C4-2B (cell line): ENCODE results near the gene CTSW.
"Not testable (repeated sequence)": the region's sequence is repeated elsewhere in the genome, so short reads cannot be mapped to it uniquely, and the experiment has no call there.

Experiments
- H3K27ac ChIP-seq: fragments of 450-650 bp; 2 replicates; pipeline ENCODE4 v1.5.1; 2017
- CTCF ChIP-seq: fragments of 450-650 bp; conservative IDR thresholded peaks from 2 replicates; pipeline ENCODE4 v1.5.1; 2017; ENCODE audit warnings: mild to moderate bottlenecking
- ZFX ChIP-seq: fragments of 450-650 bp; IDR thresholded peaks from 2 replicates; pipeline ENCODE4 v1.6.1; 2017

Gene CTSW

GRCh38 chr11:65879617-65880016 is at the start of gene CTSW:
Gene CTSW (plus strand): TSS chr11:65879837. CDS start chr11:65879855, 18 bp downstream.
- no peak for TF ChIP-seq CTCF
- TF ChIP-seq ZFX, result no peak

GRCh38 chr11:65832231-65832630 is 47.4 kb upstream of the CTSW start:
- H3K27ac ChIP-seq, result not testable (repeated sequence)

More at GRCh38 chr11:65879617-65880016, at the start of gene CTSW:
- H3K27ac ChIP-seq, result no peak within 1 kb of the TSS

- TF ChIP-seq ZFX (no peak), CTCF (no peak)
- H3K27ac ChIP-seq, result no peak within 1 kb of the TSS
These were observed 46.2 kb upstream of the CTSW start, which contains the start of gene SNX32 for GRCh38 chr11:65833297-65834030. Gene SNX32 (plus strand): TSS chr11:65833963. CDS start chr11:65834066, 103 bp downstream.

- no peak overlapping the region for H3K27ac ChIP-seq
- TF ChIP-seq ZFX, result no peak
- no peak for TF ChIP-seq CTCF
These were observed 45.4 kb upstream of the CTSW start for GRCh38 chr11:65834202-65834601.

- TF ChIP-seq CTCF, result no peak
- no peak for TF ChIP-seq ZFX
- H3K27ac ChIP-seq, result no peak overlapping the region
These were observed 37.5 kb upstream of the CTSW start for GRCh38 chr11:65842144-65842543.

GRCh38 chr11:65843811-65844210 is 35.8 kb upstream of the CTSW start:
- no peak overlapping the region for H3K27ac ChIP-seq

GRCh38 chr11:65844231-65844872 is 35.3 kb upstream of the CTSW start:
- no peak for TF ChIP-seq ZFX
- no peak for TF ChIP-seq CTCF
- no peak overlapping the region for H3K27ac ChIP-seq

More at GRCh38 chr11:65843811-65844210, 35.8 kb upstream of the CTSW start:
- no peak for TF ChIP-seq ZFX
- no peak for TF ChIP-seq CTCF

- no peak for TF ChIP-seq CTCF
- no peak for TF ChIP-seq ZFX
- no peak overlapping the region for H3K27ac ChIP-seq
These were observed 31.9 kb upstream of the CTSW start for GRCh38 chr11:65847746-65848145.

GRCh38 chr11:65848693-65849092 is 30.9 kb upstream of the CTSW start:
- not testable (repeated sequence) for H3K27ac ChIP-seq
